K562 (cell line): ENCODE measurements around the gene TNC.

Experiments used
- ELF1 ChIP-seq: fragments of 200-800 bp; sonication (Bioruptor generic); IDR thresholded peaks from 2 replicates; pipeline ENCODE4 v1.6.1; 2016; ENCODE audit warnings: missing genetic modification characterization, missing compliant biosample characterization
- ELF2 ChIP-seq: fragments of 250-450 bp; sonication (Bioruptor Pico); IDR thresholded peaks from 2 replicates; pipeline ENCODE4 v1.5.0; 2021; ENCODE audit warnings: mild to moderate bottlenecking
- MXI1 ChIP-seq: IDR thresholded peaks from 2 replicates; pipeline ENCODE4 v1.6.1; 2011; ENCODE audit warnings: low read depth, mild to moderate bottlenecking, improper control_type of control experiment, low read length
- ZBTB17 ChIP-seq: fragments of 450-650 bp; formaldehyde crosslinking; IDR thresholded peaks from 2 replicates; pipeline ENCODE4 v1.4.0; 2020; ENCODE audit warnings: mild to moderate bottlenecking
- ZNF274 ChIP-seq: IDR thresholded peaks from 2 replicates; pipeline ENCODE4 v1.6.1; 2011; ENCODE audit warnings: low read depth, mild to moderate bottlenecking, low read length, moderate library complexity, borderline replicate concordance
- TF ChIP-seq, protein P1 (sequence below), 3 experiments: IDR thresholded peaks in 2 of 3; conservative IDR thresholded peaks in 1 of 3; 2 replicates each; pipeline ENCODE4 v1.5.1; 2011 to 2012; ENCODE audit warnings: low read length in 3 of 3, mild to moderate bottlenecking in 3 of 3, control low read depth in 2 of 3, improper control_type of control experiment in 1 of 3, inconsistent platforms in 1 of 3, low read depth in 1 of 3, mixed read lengths in 1 of 3, moderate library complexity in 1 of 3; ENCODE audit not compliant: insufficient read depth in 2 of 3

DNA sequence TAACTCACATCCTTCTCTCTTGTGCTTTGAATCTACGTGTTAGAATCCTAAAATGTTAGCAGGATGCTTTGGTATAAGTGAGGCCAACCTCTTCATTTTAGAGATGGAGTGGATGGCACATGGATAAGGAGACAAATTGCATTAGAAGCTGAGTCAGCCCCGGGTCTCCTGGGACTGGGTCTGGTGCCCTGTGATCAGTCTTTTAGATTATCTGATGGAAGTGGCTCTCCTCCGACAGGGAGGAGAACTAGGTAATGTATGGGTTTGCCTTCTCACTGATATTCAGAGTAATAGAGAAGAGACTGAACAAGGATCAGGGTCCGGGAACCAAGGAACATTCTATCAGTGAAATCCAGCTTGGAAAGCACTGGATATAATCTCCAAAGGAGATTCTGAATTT lies 112.6 kb downstream of the TNC start:
- TF ChIP-seq MXI1 (no peak), ZBTB17 (no peak), ELF1 (tag) (no peak), ELF2 (CRISPR knock-in tag) (no peak), ZNF274 (no peak)
- TF ChIP-seq, protein P1, sequence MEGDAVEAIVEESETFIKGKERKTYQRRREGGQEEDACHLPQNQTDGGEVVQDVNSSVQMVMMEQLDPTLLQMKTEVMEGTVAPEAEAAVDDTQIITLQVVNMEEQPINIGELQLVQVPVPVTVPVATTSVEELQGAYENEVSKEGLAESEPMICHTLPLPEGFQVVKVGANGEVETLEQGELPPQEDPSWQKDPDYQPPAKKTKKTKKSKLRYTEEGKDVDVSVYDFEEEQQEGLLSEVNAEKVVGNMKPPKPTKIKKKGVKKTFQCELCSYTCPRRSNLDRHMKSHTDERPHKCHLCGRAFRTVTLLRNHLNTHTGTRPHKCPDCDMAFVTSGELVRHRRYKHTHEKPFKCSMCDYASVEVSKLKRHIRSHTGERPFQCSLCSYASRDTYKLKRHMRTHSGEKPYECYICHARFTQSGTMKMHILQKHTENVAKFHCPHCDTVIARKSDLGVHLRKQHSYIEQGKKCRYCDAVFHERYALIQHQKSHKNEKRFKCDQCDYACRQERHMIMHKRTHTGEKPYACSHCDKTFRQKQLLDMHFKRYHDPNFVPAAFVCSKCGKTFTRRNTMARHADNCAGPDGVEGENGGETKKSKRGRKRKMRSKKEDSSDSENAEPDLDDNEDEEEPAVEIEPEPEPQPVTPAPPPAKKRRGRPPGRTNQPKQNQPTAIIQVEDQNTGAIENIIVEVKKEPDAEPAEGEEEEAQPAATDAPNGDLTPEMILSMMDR (IDR thresholded peaks at IDR 0.05 in 2 of 3, conservative IDR thresholded peaks at IDR 0.05 in 1 of 3; ENCODE audit: insufficient read depth in 2 of 3, low read depth in 1 of 3, low read length in 3 of 3): no peak
